Stimulated activated CD4-positive, alpha-beta T cell treated with anti-CD3 and anti-CD28 coated beads, Interleukin-1b, Interleukin-23, amount 100 ng/mL, for 48 hours (primary cell): ENCODE results near the gene CEP78.

ENCODE experiments used
- DNase-seq: peaks from one replicate; pipeline ENCODE4 v3.0.0-alpha.2; 2020

Gene CEP78

GRCh38 chr9:78288214-78288892, 52.5 kb downstream of the CEP78 start:
- DNase-seq: no peak

- DNase-seq: no peak
These were observed 53.6 kb downstream of the CEP78 start for GRCh38 chr9:78289474-78289873.

GRCh38 chr9:78291240-78291925, 55.5 kb downstream of the CEP78 start:
- no peak for DNase-seq

GRCh38 chr9:78292026-78292425, 56.2 kb downstream of the CEP78 start:
- DNase-seq: no peak

GRCh38 chr9:78292716-78293497, 57.0 kb downstream of the CEP78 start:
- peak; percentile 44 for DNase-seq

GRCh38 chr9:78294290-78295176, 58.7 kb downstream of the CEP78 start:
- DNase-seq: no peak

GRCh38 chr9:78295177-78295575, 59.3 kb downstream of the CEP78 start:
- no peak for DNase-seq

- no peak for DNase-seq
These were observed 59.9 kb downstream of the CEP78 start for GRCh38 chr9:78295731-78296130.

- peak; percentile 20 for DNase-seq
These were observed 60.5 kb downstream of the CEP78 start for GRCh38 chr9:78296201-78296892.

GRCh38 chr9:78296893-78297671, 61.2 kb downstream of the CEP78 start, which contains the start of gene PSAT1:
PSAT1 (plus strand) TSS chr9:78297125; CDS start chr9:78297211, 86 bp downstream.
- DNase-seq: peak; percentile 95

- DNase-seq: no peak
These were observed 61.7 kb downstream of the CEP78 start for GRCh38 chr9:78297672-78297961.

- peak; percentile 19 for DNase-seq
These were observed 62.3 kb downstream of the CEP78 start for GRCh38 chr9:78298046-78298765.

- DNase-seq: no peak
These were observed 64.3 kb downstream of the CEP78 start for GRCh38 chr9:78300209-78300608.

GRCh38 chr9:78301466-78301865, 65.6 kb downstream of the CEP78 start:
- DNase-seq: no peak

- no peak for DNase-seq
These were observed 67.6 kb downstream of the CEP78 start for GRCh38 chr9:78303377-78304062.

GRCh38 chr9:78304357-78304756, 68.5 kb downstream of the CEP78 start:
- no peak for DNase-seq

GRCh38 chr9:78306222-78307076, 70.6 kb downstream of the CEP78 start:
- DNase-seq: no peak

- DNase-seq: no peak
These were observed 71.5 kb downstream of the CEP78 start for GRCh38 chr9:78307360-78307759.

- DNase-seq: no peak
These were observed 73.2 kb downstream of the CEP78 start for GRCh38 chr9:78309066-78309465.
